Amniotic stem cell (primary cell): Measurements from ENCODE around the gene SLAIN2.

Experiments used
- DNase-seq: peaks from one replicate; lab custom pipeline; 2025; lab: John Stamatoyannopoulos, UW

SLAIN2 gene

GRCh38 chr4:48334900-48335384 lies 6.4 kb upstream of the SLAIN2 start:
- no peak for DNase-seq

- DNase-seq: no peak
Measured at GRCh38 chr4:48336146-48336870, 5.0 kb upstream of the SLAIN2 start.

GRCh38 chr4:48337731-48338130 lies 3.6 kb upstream of the SLAIN2 start:
- no peak for DNase-seq

GRCh38 chr4:48339642-48340041 lies 1.7 kb upstream of the SLAIN2 start:
- no peak for DNase-seq

- DNase-seq: peak; percentile 46
Measured at GRCh38 chr4:48340276-48340964, 909 bp upstream of the SLAIN2 start.

GRCh38 chr4:48341776-48342605 lies 662 bp downstream of the SLAIN2 start:
- no peak for DNase-seq

DNA sequence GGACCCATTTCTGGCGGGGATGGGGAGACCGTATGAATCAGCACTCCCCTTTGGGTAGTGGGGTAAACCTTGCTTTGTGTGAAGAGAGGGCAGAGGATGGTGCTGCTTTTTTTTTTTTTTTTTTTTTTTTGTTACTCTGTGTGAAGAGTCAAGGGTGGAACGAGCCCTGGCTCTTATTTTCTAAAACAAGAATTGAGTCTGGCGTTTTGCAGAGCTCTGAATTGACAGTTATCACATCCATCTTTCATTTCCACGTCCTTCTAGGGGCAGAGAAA lies 1.2 kb downstream of the SLAIN2 start:
- no peak for DNase-seq

DNA sequence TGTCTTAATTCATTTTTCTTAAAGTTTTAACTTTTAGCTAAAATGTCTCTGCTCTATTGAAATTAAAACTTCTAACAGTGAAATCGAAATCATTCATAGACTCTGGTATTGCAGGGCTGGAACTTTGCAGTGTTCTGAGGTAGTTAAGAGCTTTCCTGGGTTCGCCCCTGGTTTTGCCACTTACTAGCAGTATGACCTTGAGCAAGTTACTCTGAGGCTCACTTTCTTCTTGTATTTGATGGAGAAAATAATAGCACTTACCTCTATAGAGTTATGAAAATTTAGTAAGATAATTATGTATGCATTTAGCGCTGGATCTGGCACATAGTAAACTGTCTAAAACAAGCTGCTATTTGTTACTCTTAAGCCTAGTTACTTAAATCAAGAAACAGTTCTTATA lies 1.7 kb downstream of the SLAIN2 start:
- no peak for DNase-seq

GRCh38 chr4:48343551-48343950 lies 2.2 kb downstream of the SLAIN2 start:
- DNase-seq: no peak

- DNase-seq: no peak
Measured at GRCh38 chr4:48345542-48345941, 4.2 kb downstream of the SLAIN2 start.

- DNase-seq: no peak
Measured at GRCh38 chr4:48346594-48346993, 5.3 kb downstream of the SLAIN2 start.

GRCh38 chr4:48347282-48347921 lies 6.1 kb downstream of the SLAIN2 start:
- no peak for DNase-seq

GRCh38 chr4:48350871-48351270 lies 9.5 kb downstream of the SLAIN2 start:
- no peak for DNase-seq

- DNase-seq: no peak
Measured at GRCh38 chr4:48352793-48353192, 11.5 kb downstream of the SLAIN2 start.

- DNase-seq: no peak
Measured at GRCh38 chr4:48356355-48356754, 15.0 kb downstream of the SLAIN2 start.

DNA sequence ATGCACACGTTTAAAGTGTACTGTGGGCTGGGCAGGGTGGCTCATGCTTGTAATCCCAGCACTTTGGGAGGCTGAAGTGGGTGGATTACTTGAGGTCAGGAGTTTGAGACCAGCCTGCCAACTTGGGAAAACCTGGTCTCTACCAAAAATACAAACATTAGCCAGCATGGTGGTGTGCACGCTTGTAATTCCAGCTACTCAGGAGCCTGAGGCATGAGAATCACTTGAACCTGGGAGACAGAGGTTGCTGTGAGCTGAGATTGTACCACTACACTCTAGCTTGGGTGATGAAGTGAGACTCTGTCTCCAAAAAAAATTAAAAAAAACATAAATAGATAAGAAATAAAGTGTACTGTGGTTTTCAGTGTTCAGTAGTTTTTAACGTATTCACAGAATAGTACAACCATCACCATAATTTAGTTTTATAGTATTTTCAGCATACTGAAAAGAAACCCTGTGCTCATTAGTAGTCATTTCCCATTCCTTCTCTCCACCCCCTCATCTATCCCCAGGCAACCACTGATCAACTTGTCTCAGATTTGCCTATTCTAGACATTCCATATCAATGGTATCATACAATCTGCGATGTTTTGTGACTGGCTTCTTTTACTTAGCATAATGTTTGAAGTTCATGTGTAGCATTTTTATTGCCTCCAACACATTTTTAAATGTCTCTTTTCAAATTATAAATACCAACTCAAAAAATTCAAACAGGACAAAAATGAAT lies 19.1 kb downstream of the SLAIN2 start:
- DNase-seq: peak; percentile 30

DNA sequence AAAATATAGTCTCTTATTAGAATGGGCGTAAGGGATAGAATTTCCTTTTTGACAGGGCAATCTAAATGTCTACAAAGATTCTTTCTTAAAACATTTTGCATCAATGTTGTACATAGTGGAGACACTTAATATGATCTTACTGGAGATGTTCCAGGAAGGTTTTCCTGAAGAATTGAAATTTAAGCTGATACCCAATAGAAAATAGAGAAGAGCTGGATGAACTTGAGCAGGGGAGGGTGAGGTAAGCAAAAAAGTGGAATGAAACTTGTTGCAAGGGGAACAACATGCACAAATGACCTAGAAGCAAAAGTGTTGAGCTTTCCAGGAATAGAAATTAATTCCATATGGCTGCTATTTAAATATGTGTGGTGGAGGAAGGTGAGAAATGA lies 19.7 kb downstream of the SLAIN2 start:
- no peak for DNase-seq

GRCh38 chr4:48366611-48367010 lies 25.3 kb downstream of the SLAIN2 start:
- DNase-seq: no peak

DNA sequence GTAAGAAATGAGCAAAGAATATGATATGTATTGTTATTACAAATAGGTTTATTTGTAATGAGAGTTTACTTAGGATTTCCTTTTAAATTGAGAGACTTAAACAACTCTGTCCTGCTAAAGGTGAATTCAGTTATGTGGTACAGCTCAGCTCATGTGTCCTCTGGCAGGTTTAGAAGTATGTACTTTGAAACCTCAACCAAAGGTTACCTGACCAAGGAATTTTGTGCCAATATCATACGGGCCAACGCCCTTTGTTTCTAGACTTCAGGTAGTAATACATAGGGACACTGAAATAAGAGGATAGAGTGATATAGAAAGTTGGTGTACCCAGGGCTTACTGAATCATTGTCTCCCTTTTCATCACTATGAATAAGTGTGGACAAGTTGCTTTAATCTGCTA lies 25.7 kb downstream of the SLAIN2 start:
- no peak for DNase-seq

DNA sequence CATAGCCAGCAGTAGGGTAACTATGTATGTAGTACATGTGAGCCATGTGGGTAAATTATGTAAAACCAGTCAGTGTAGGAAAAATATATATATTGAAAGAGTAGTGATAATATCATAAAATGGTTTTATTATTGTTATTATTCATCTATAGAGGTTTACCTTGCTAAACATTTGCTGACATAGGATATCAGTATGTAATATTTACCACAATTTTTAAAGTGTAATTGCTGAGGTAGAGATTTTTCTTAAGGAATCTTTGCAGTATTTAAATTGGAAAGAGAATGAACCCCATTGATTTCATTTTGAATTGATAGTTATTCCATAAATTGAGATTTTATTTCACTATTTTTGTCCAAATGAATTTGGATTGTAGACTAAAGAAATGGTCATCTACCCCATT lies 27.1 kb downstream of the SLAIN2 start:
- no peak for DNase-seq

- no peak for DNase-seq
Measured at GRCh38 chr4:48369248-48369647, 27.9 kb downstream of the SLAIN2 start.

GRCh38 chr4:48369771-48370170 lies 28.4 kb downstream of the SLAIN2 start:
- DNase-seq: no peak
